ENCODE results near the gene GPBAR1. TPM values are rescaled to one million over a fixed set of nuclear protein-coding genes. Genes with fewer than 3 reads are reported as not detected.

Gene GPBAR1
- total RNA-seq, 1 donor from 2014 or later = under 0.01 TPM

- Histone ChIP-seq H3K4me3 (ENCODE audit: low read depth, low read length) (no peak overlapping the region), H3K36me3 (ENCODE audit: control insufficient read depth, insufficient read depth, low read length) (peaks cover 19% of the 10 kb centered on the region), H3K27me3 (ENCODE audit: control insufficient read depth, insufficient read depth, low read length) (no peaks in the 10 kb centered on the region)
- DNase-seq (ENCODE audit: low read depth) (no peak), FAIRE-seq (no peak)
- TF ChIP-seq CTCF (IDR thresholded peaks at IDR 0.05; ENCODE audit: insufficient read depth, low read length, severe bottlenecking) = no peak
Observed at GRCh38 chr2:218256612-218257350, 4.0 kb upstream of the GPBAR1 start.

GRCh38 chr2:218257390-218257981 is 3.3 kb upstream of the GPBAR1 start:
- Histone ChIP-seq H3K36me3 (ENCODE audit: control insufficient read depth, insufficient read depth, low read length) (peaks cover 14% of the 10 kb centered on the region), H3K27me3 (ENCODE audit: control insufficient read depth, insufficient read depth, low read length) (no peaks in the 10 kb centered on the region), H3K4me3 (ENCODE audit: low read depth, low read length) (no peak overlapping the region)
- DNase-seq (ENCODE audit: low read depth) = peak; percentile 36
- FAIRE-seq = no peak
- TF ChIP-seq CTCF (IDR thresholded peaks at IDR 0.05; ENCODE audit: insufficient read depth, low read length, severe bottlenecking) = peak; percentile 69

GRCh38 chr2:218259099-218259961 is 1.5 kb upstream of the GPBAR1 start:
- H3K27me3 ChIP-seq (ENCODE audit: control insufficient read depth, insufficient read depth, low read length) = no peaks in the 10 kb centered on the region
- peak; percentile 50 for DNase-seq (ENCODE audit: low read depth)
- H3K36me3 ChIP-seq (ENCODE audit: control insufficient read depth, insufficient read depth, low read length) = peaks cover 2% of the 10 kb centered on the region
- no peak overlapping the region for H3K4me3 ChIP-seq (ENCODE audit: low read depth, low read length)
- TF ChIP-seq CTCF (IDR thresholded peaks at IDR 0.05; ENCODE audit: insufficient read depth, low read length, severe bottlenecking) = no peak
- FAIRE-seq = no peak

GRCh38 chr2:218260166-218260565 is 649 bp upstream of the GPBAR1 start:
- no peak for TF ChIP-seq CTCF (IDR thresholded peaks at IDR 0.05; ENCODE audit: insufficient read depth, low read length, severe bottlenecking)
- Histone ChIP-seq H3K27me3 (ENCODE audit: control insufficient read depth, insufficient read depth, low read length) (no peaks in the 10 kb centered on the region), H3K36me3 (ENCODE audit: control insufficient read depth, insufficient read depth, low read length) (peaks cover 6% of the 10 kb centered on the region), H3K4me3 (ENCODE audit: low read depth, low read length) (no peak overlapping the region)
- no peak for FAIRE-seq
- DNase-seq (ENCODE audit: low read depth) = no peak

- no peaks in the 10 kb centered on the region for H3K27me3 ChIP-seq (ENCODE audit: control insufficient read depth, insufficient read depth, low read length)
- peaks cover 13% of the 10 kb centered on the region for H3K36me3 ChIP-seq (ENCODE audit: control insufficient read depth, insufficient read depth, low read length)
- DNase-seq (ENCODE audit: low read depth) (no peak), FAIRE-seq (peak; percentile 43)
- no peak for TF ChIP-seq CTCF (IDR thresholded peaks at IDR 0.05; ENCODE audit: insufficient read depth, low read length, severe bottlenecking)
- no peak overlapping the region for H3K4me3 ChIP-seq (ENCODE audit: low read depth, low read length)
Observed at GRCh38 chr2:218261423-218262236, 815 bp downstream of the GPBAR1 start.
